Measurements from ENCODE around the gene WNT3A. TPM values are rescaled to one million over a fixed set of nuclear protein-coding genes. Genes with fewer than 3 reads are reported as not detected.

The WNT3A gene
- total RNA-seq, 4 donors from 2014 or later = not detected

DNA sequence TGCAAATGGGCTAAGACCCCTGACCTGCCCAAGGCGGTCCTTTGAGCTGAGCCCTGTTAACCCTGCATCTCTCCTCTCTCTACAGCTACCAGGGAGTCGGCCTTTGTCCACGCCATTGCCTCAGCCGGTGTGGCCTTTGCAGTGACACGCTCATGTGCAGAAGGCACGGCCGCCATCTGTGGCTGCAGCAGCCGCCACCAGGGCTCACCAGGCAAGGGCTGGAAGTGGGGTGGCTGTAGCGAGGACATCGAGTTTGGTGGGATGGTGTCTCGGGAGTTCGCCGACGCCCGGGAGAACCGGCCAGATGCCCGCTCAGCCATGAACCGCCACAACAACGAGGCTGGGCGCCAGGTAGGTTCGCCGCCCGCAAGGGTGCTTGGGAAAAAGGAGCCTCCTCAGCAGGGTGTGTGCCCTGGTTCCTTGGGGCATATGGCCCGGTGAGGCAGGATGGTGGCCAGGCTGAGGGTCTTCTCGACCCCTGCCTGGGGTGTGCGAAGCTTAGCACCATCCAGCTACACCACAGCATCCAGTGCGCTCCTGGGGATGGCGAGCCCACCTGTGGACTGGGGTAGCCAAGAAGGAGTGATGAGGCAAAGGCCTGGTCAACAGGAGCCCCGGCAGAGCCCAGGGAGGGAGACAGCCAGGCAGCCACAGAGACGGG is 43.9 kb downstream of the WNT3A start:
- H3K9me3 ChIP-seq = peaks cover 0 to 11% (median 6%) of the 10 kb centered on the region in 4 donors
- DNase-seq (ENCODE audit: extremely low spot score) = no peak
- 86% methylated on average over 11 of the region's 30 CpGs for WGBS
- H3K27ac ChIP-seq (replicated peaks in 1 of 4) = no peak overlapping the region
- intact Hi-C loops (cut with DNase I) = no loop called here
- no peaks in the 10 kb centered on the region for H3K36me3 ChIP-seq
- H3K4me1 ChIP-seq = no peaks in the 10 kb centered on the region
- peaks cover 0 to 53% (median 0%) of the 10 kb centered on the region in 4 donors for H3K27me3 ChIP-seq
- TF ChIP-seq POLR2AphosphoS5 (IDR thresholded peaks at IDR 0.05) = no peak
- no peak for TF ChIP-seq POLR2A (IDR thresholded peaks at IDR 0.05; ENCODE audit: low read depth)
- TF ChIP-seq EP300 (IDR thresholded peaks at IDR 0.05) = no peak
- TF ChIP-seq, protein P1, sequence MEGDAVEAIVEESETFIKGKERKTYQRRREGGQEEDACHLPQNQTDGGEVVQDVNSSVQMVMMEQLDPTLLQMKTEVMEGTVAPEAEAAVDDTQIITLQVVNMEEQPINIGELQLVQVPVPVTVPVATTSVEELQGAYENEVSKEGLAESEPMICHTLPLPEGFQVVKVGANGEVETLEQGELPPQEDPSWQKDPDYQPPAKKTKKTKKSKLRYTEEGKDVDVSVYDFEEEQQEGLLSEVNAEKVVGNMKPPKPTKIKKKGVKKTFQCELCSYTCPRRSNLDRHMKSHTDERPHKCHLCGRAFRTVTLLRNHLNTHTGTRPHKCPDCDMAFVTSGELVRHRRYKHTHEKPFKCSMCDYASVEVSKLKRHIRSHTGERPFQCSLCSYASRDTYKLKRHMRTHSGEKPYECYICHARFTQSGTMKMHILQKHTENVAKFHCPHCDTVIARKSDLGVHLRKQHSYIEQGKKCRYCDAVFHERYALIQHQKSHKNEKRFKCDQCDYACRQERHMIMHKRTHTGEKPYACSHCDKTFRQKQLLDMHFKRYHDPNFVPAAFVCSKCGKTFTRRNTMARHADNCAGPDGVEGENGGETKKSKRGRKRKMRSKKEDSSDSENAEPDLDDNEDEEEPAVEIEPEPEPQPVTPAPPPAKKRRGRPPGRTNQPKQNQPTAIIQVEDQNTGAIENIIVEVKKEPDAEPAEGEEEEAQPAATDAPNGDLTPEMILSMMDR (IDR thresholded peaks at IDR 0.05) = no peak
- no peak overlapping the region for H3K4me3 ChIP-seq

- no peak for TF ChIP-seq POLR2A (IDR thresholded peaks at IDR 0.05; ENCODE audit: low read depth)
- TF ChIP-seq EP300 (IDR thresholded peaks at IDR 0.05) = no peak
- TF ChIP-seq POLR2AphosphoS5 (IDR thresholded peaks at IDR 0.05) = no peak
- TF ChIP-seq, protein P1 (IDR thresholded peaks at IDR 0.05) = no peak
- H3K4me3 ChIP-seq = no peak overlapping the region
- H3K36me3 ChIP-seq = no peaks in the 10 kb centered on the region
- DNase-seq (ENCODE audit: extremely low spot score) = no peak
- H3K9me3 ChIP-seq = peaks cover 0 to 11% (median 6%) of the 10 kb centered on the region in 4 donors
- WGBS = 61% methylated on average over 13 of the region's 18 CpGs
- intact Hi-C loops (cut with DNase I) = no loop called here
- no peak overlapping the region for H3K27ac ChIP-seq (replicated peaks in 1 of 4)
- H3K27me3 ChIP-seq = peaks cover 11 to 82% (median 49%) of the 10 kb centered on the region in 4 donors
- H3K4me1 ChIP-seq = peaks cover 8 to 23% (median 21%) of the 10 kb centered on the region in 4 donors
Measured at GRCh38 chr1:228058172-228058948, 51.6 kb downstream of the WNT3A start.

GRCh38 chr1:228058949-228059633 is 52.3 kb downstream of the WNT3A start:
- H3K36me3 ChIP-seq = no peaks in the 10 kb centered on the region
- H3K4me3 ChIP-seq = peak overlapping the region in 3 of 4 donors; percentile 3 to 40 (median 21)
- DNase-seq (ENCODE audit: extremely low spot score) = no peak
- no CpG with 5 or more reads among the region's 66 CpGs for WGBS
- no peak for TF ChIP-seq EP300 (IDR thresholded peaks at IDR 0.05)
- intact Hi-C loops (cut with DNase I) = no loop called here
- peaks cover 11 to 82% (median 57%) of the 10 kb centered on the region in 4 donors for H3K27me3 ChIP-seq
- H3K4me1 ChIP-seq = peaks cover 8 to 23% (median 21%) of the 10 kb centered on the region in 4 donors
- no peak overlapping the region for H3K27ac ChIP-seq (replicated peaks in 1 of 4)
- H3K9me3 ChIP-seq = peaks cover 0 to 8% (median 2%) of the 10 kb centered on the region in 4 donors

GRCh38 chr1:228059634-228060457 is 53.0 kb downstream of the WNT3A start:
- H3K4me3 ChIP-seq = peak overlapping the region; percentile 3 to 40 (median 18)
- intact Hi-C loops (cut with DNase I) = no loop called here
- TF ChIP-seq, protein P1 (IDR thresholded peaks at IDR 0.05) = no peak
- peaks cover 11 to 86% (median 64%) of the 10 kb centered on the region in 4 donors for H3K27me3 ChIP-seq
- H3K36me3 ChIP-seq = no peaks in the 10 kb centered on the region
- H3K9me3 ChIP-seq = peaks cover 0 to under 1% (median 0%) of the 10 kb centered on the region in 4 donors
- 3% methylated on average over 6 of the region's 33 CpGs for WGBS
- no peak overlapping the region for H3K27ac ChIP-seq (replicated peaks in 1 of 4)
- DNase-seq (ENCODE audit: extremely low spot score) = no peak
- H3K4me1 ChIP-seq = peaks cover 8 to 23% (median 21%) of the 10 kb centered on the region in 4 donors
